A673 (cell line): Measurements from ENCODE around the gene KATNB1. TPM values are rescaled to one million over a fixed set of nuclear protein-coding genes. Genes with fewer than 3 reads are reported as not detected.

ENCODE experiments used
- BruUV-seq: library from RNA; stranded (reverse); fragments of 400-500 nt; replicated peaks from 2 replicates; lab custom pipeline; 2021; lab: Mats Ljungman, UMichigan
- CTCF ChIA-PET: fragments of 300-600 bp; sonication (Branson Sonifier 250); formaldehyde crosslinking; loops from one replicate; lab custom pipeline; 2022; ENCODE audit warnings: antibody characterized with exemption; lab: Charles Lee
- POLR2A ChIA-PET: fragments of 300-600 bp; sonication (Branson Sonifier 250); formaldehyde crosslinking; loops from one replicate; lab custom pipeline; 2022; ENCODE audit warnings: antibody characterized with exemption; ENCODE audit not compliant: low non-redundant PET; lab: Charles Lee
- DNase-seq: peaks from one replicate; pipeline ENCODE4 v3.0.0-alpha.2; 2015; ENCODE audit warnings: low spot score
- H3K27ac ChIP-seq: fragments of 200-600 bp; sonication (generic); 2 replicates; pipeline ENCODE4 v1.5.1; 2016; ENCODE audit warnings: mixed run types, low read depth, mild to moderate bottlenecking, mixed read lengths, antibody characterized with exemption, low read length; ENCODE audit not compliant: poor library complexity, severe bottlenecking
- H3K27me3 ChIP-seq: fragments of 200-600 bp; sonication (generic); replicated peaks from 2 replicates; pipeline ENCODE4 v1.6.1; 2017; ENCODE audit warnings: mixed run types, low read depth, mild to moderate bottlenecking, mixed read lengths, antibody characterized with exemption, low read length; ENCODE audit not compliant: insufficient read depth, poor library complexity
- H3K36me3 ChIP-seq: fragments of 200-600 bp; sonication (generic); 2 replicates; pipeline ENCODE4 v1.6.1; 2016; ENCODE audit warnings: mixed run types, mild to moderate bottlenecking, mixed read lengths, antibody characterized with exemption, low read length; ENCODE audit not compliant: insufficient read depth, poor library complexity, severe bottlenecking
- H3K4me1 ChIP-seq: fragments of 200-600 bp; sonication (generic); 2 replicates; pipeline ENCODE4 v1.6.1; 2017; ENCODE audit warnings: mixed run types, mild to moderate bottlenecking, mixed read lengths, antibody characterized with exemption, low read length; ENCODE audit not compliant: insufficient read depth, poor library complexity, severe bottlenecking
- H3K4me3 ChIP-seq: fragments of 200-600 bp; sonication (generic); 2 replicates; pipeline ENCODE4 v1.5.1; 2016; ENCODE audit warnings: low read depth, mixed run types, mild to moderate bottlenecking, mixed read lengths, low read length; ENCODE audit not compliant: poor library complexity, severe bottlenecking
- H3K9me3 ChIP-seq: fragments of 200-600 bp; sonication (generic); 2 replicates; pipeline ENCODE4 v1.6.1; 2016; ENCODE audit warnings: mixed run types, low read depth, mild to moderate bottlenecking, mixed read lengths, antibody characterized with exemption, low read length; ENCODE audit not compliant: poor library complexity, severe bottlenecking
- EZH2 ChIP-seq: fragments of 200-600 bp; sonication (generic); IDR thresholded peaks from 2 replicates; pipeline ENCODE4 v1.6.1; 2017; ENCODE audit warnings: borderline replicate concordance, low read depth, mild to moderate bottlenecking, mixed read lengths, antibody characterized with exemption, low read length; ENCODE audit not compliant: poor library complexity, severe bottlenecking
- intact Hi-C: fragments of 100-400 bp; cut with micrococcal nuclease; formaldehyde crosslinking; loops from one replicate; pipeline ENCODE4 v1.10.0; 2022; ENCODE audit not compliant: unreplicated experiment
- total RNA-seq: library from RNA; stranded (reverse); gene quantifications from 2 replicates; pipeline ENCODE4 v1.2.3, GENCODE V29; 2021
- TF ChIP-seq, protein P1 (sequence below): fragments of 300-800, 200-600 bp; sonication (generic); conservative IDR thresholded peaks from 2 replicates; pipeline ENCODE4 v1.5.1; 2017; ENCODE audit warnings: low read depth, mild to moderate bottlenecking, antibody characterized with exemption, low read length, moderate library complexity, mixed read lengths

The KATNB1 gene
- total RNA-seq, 1 experiment from 2014 or later: 55.7 TPM

DNA sequence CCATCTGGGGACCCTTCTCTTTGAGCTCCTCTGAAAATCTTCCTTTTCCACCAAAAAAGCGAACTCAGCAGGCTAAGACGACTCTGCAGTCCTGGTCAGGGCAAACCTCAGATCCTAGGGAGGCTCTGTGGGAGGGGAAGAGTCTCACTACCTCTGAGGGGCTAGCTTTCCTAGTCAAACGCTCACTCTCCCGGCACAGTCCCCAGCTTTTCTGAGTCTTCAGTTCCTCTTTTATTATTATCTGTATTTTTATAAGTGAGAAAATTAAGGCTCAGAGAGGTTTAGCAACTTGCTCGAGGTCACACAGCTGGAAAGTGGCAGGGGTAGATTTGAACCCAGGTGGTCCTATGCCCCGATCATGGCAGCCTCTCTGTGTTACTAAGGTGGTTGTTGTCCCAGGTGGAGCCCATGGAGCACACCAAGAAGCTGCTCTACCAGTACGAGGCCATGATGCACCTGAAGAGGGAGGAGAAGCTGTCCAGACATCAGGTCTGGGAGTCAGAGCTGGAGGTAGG lies 9.1 kb upstream of the KATNB1 start:
- BruUV-seq: no TSS peak
- H3K27ac ChIP-seq: no peak overlapping the region
- intact Hi-C loops: no loop called here
- no peak for DNase-seq
- H3K9me3 ChIP-seq: no peaks in the 10 kb centered on the region
- H3K4me1 ChIP-seq: no peaks in the 10 kb centered on the region
- H3K36me3 ChIP-seq: no peaks in the 10 kb centered on the region
- ChIA-PET POLR2A (no interaction called here), CTCF (no interaction called here)
- no peak overlapping the region for H3K4me3 ChIP-seq
- no peaks in the 10 kb centered on the region for H3K27me3 ChIP-seq
- TF ChIP-seq, protein P1, sequence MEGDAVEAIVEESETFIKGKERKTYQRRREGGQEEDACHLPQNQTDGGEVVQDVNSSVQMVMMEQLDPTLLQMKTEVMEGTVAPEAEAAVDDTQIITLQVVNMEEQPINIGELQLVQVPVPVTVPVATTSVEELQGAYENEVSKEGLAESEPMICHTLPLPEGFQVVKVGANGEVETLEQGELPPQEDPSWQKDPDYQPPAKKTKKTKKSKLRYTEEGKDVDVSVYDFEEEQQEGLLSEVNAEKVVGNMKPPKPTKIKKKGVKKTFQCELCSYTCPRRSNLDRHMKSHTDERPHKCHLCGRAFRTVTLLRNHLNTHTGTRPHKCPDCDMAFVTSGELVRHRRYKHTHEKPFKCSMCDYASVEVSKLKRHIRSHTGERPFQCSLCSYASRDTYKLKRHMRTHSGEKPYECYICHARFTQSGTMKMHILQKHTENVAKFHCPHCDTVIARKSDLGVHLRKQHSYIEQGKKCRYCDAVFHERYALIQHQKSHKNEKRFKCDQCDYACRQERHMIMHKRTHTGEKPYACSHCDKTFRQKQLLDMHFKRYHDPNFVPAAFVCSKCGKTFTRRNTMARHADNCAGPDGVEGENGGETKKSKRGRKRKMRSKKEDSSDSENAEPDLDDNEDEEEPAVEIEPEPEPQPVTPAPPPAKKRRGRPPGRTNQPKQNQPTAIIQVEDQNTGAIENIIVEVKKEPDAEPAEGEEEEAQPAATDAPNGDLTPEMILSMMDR: no peak
- no peak for TF ChIP-seq EZH2

DNA sequence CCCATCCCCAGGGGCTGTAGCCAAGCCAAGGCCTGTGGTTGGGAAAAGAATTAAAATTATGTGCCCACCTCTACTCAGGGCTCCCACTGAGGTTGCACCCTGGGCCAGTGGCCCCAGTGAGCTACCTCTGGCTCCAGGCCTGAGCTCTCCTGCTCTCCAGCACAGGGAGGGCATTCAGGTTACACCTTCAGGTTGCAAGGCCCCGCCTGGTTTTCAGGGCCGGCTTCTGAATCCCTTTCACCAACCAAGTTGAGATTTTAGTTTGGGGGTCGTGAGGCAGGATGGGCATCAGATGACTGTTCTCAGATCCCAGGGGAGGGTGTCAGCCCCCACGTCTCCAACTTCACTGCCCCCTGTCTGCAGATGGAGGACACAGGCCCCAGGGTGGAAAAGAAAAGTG lies 8.0 kb upstream of the KATNB1 start:
- no peaks in the 10 kb centered on the region for H3K9me3 ChIP-seq

DNA sequence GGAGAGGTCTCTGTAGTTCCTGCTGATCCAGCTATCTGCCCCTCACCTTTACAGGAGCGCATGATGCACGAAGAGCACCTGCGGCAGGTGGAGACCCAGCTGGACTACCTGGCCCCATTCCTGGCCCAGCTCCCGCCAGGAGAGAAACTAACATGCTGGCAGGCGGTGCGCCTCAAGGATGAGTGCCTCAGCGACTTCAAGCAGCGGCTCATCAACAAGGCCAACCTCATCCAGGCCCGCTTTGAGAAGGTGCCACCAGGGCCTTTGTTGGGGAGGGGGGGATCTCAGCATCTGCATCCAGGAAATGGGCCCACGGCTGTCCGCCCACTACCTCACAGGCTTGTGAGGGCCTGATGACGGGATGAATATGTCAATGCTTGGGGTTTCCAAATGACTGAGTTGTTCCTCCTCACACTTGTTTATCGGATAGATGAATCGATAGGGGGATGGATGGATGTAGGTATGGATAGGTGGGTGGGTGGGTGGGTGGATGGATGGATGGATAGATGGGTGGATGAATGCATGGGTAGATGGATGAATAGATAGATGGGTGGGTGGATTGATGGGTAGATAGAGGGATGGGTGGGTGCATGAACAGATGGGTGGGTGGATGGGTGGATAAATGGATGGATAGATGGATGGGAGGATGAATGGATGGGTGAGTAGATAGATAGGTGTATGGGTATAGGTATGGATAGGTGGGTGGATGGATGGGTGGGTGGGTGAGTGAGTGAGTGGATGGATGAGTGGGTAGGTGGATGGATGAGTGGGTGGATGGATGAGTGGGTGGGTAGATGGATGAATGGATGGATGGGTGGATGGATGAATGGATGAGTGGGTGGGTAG lies 7.0 kb upstream of the KATNB1 start:
- H3K9me3 ChIP-seq: peaks cover 8% of the 10 kb centered on the region
- ChIA-PET CTCF (no interaction called here), POLR2A (no interaction called here)
- TF ChIP-seq, protein P1: no peak
- TF ChIP-seq EZH2: no peak
- BruUV-seq: no TSS peak
- no peaks in the 10 kb centered on the region for H3K36me3 ChIP-seq
- DNase-seq: no peak
- no peaks in the 10 kb centered on the region for H3K4me1 ChIP-seq
- no peak overlapping the region for H3K27ac ChIP-seq
- no peaks in the 10 kb centered on the region for H3K27me3 ChIP-seq
- H3K4me3 ChIP-seq: no peak overlapping the region
- intact Hi-C loops: no loop called here

More for the DNA sequence above, 8.0 kb upstream of the KATNB1 start:
- Histone ChIP-seq H3K27me3 (no peaks in the 10 kb centered on the region), H3K36me3 (no peaks in the 10 kb centered on the region), H3K4me1 (no peaks in the 10 kb centered on the region), H3K27ac (no peak overlapping the region), H3K4me3 (no peak overlapping the region)
- no peak for DNase-seq
- ChIA-PET POLR2A (no interaction called here), CTCF (no interaction called here)
- intact Hi-C loops: no loop called here
- no peak for TF ChIP-seq EZH2
- TF ChIP-seq, protein P1: no peak
- BruUV-seq: no TSS peak
